Activated CD4-positive, alpha-beta T cell treated with anti-CD3 and anti-CD28 coated beads for 48 hours (primary cell): Measurements from ENCODE around the gene GNAQ.
"Not testable (repeated sequence)": the region's sequence is repeated elsewhere in the genome, so short reads cannot be mapped to it uniquely, and the experiment has no call there.

ENCODE experiments used
- DNase-seq: peaks from one replicate; pipeline ENCODE4 v3.0.0-alpha.2; 2020

Gene GNAQ

GRCh38 chr9:77764894-77765780, 266.5 kb downstream of the GNAQ start:
- no peak for DNase-seq

- no peak for DNase-seq
Observed at GRCh38 chr9:77763566-77763965, 268.0 kb downstream of the GNAQ start.

- not testable (repeated sequence) for DNase-seq
Observed at GRCh38 chr9:77760919-77761318, 270.7 kb downstream of the GNAQ start.

GRCh38 chr9:77759391-77759790, 272.2 kb downstream of the GNAQ start:
- DNase-seq: no peak

DNA sequence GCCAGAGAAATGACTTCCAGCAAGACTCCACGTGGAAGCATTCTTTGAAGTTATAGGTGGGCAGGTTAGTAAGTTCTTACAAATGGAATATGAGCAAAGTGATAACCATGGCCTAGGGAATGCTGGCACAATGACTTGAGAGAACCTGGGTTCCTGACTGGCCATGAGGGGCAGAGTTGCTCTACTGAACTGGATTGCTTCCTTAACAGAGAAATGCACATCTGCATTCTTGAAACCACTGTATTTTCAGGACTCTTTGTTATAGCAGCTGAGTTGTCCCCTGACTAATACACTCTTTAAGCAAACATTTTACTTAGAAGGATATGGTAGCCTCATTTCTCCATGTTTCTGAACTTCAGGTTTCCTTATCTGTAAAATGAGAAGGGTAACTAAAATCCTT, 275.2 kb downstream of the GNAQ start:
- DNase-seq: no peak

DNA sequence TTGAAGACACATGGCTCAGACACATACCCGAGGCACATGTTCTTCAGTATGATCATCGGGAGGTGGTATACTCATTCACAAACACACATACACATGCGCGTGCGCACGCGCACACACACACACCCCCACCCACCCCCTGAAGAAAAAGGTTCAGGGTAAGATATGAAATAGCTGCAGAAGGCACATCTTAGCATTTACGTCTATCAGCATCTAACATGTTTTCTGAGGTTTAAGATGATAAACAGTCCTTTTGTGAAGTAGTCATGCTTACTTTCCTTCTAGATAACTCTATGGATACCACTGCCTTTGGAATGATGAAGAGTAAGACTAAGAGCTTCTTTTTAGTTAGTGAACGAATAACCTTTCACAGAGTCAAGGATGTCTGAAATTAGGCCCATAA, 278.4 kb downstream of the GNAQ start:
- no peak for DNase-seq

GRCh38 chr9:77752554-77752953, 279.1 kb downstream of the GNAQ start:
- DNase-seq: no peak

- DNase-seq: no peak
Observed at GRCh38 chr9:77751341-77752091, 280.1 kb downstream of the GNAQ start.

DNA sequence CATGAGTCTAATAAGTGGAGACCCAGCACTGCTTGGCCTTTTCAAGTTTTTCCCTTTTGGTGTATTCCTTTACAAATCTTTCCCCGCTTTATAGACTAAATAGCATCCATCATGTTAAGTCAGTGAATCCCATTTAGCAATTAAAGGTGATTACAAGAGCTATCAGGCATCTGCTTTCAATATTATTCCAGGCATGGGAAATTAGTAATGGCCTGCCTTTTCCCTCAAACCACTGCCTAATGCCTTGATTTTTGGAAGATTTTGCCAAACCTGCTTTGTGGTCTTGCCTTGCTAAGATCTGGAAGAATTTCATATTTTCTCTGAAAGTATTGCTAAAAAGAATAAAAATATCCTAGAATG, 280.6 kb downstream of the GNAQ start:
- DNase-seq: no peak

GRCh38 chr9:77750284-77750683, 281.3 kb downstream of the GNAQ start:
- DNase-seq: no peak

DNA sequence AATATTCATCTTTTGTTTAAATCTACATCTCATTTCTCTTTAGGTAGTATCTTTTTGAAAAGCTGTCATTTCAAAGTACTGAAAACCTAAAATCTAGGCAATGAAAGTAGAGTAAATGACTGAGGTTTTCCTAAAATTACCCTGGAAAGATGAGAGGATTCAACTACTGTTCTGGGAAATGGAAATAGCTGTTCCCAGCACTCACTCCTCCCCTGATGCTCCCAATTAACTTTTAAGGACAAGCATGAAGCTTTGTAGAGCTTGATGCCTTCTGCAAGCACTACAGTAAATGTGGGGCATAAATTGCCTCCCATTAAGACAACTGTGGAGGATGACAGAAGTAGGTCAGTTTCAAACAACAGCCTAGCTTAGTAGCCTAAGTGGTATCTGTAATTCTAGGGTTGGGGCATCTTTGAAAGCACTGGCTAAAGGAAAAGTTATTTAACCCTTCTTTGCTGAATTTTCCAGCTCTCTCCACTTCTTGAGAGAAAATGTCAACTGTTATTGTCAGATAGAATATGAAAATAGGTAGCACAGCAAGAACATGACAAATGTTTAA, 283.3 kb downstream of the GNAQ start:
- no peak for DNase-seq

- DNase-seq: no peak
Observed at GRCh38 chr9:77747163-77747562, 284.4 kb downstream of the GNAQ start.

- no peak for DNase-seq
Observed at GRCh38 chr9:77744841-77745430, 286.7 kb downstream of the GNAQ start.

DNA sequence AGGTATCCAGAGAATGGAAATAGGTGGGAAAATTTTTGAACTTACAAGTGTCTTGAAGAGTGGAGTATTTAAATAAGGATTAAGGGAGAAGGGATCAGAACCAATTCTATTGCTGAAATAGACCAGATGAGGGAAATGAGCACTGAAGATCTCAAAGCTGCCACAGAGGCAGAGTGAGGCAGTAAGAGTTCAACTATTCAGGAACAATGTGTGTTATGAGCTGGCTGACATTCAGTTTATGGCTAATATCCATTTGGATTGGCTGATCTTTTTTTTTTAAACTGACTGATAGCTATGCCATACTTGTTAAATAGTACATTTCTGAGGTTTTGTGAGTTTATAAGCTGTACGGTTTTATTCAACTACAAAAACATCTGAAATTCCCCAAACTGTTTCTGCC, 288.2 kb downstream of the GNAQ start:
- DNase-seq: no peak

DNA sequence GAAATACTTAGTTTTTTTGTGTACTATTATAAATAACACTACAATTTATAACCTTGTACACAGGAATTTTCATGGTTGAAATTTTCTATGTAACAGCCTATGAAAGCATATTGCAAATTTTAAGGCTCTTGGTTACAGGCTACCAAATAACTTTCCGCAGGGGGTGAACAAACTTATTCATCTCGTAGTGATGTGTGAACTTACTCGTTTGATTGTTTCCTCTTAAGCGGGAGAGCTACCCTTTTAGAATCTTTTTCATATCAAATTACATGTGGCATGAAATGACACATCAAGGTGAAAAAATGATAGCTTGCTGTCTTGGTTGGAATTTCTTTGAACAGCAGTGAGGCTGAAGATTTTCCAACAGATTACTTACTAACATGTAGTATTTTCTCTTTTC, 292.7 kb downstream of the GNAQ start:
- DNase-seq: no peak

DNA sequence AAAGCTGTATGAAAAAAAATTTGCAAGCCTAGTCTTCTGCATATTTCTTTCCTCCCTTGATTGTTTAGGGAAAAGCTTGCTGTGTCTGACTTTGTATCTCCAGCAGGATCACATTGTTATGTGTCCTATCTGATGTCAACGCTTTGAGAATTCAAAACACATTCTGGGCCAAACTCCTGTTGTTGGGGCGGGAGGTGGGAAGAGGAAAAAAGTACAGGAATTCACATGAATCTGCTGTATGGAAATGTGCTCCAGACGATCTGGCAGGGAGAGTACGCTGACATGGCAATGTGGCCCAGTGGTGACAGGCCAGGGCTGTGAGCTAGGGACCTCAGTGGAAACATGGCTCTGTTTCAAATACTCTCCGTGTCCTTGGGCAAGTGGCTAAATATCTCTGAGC, 296.1 kb downstream of the GNAQ start:
- DNase-seq: no peak

DNA sequence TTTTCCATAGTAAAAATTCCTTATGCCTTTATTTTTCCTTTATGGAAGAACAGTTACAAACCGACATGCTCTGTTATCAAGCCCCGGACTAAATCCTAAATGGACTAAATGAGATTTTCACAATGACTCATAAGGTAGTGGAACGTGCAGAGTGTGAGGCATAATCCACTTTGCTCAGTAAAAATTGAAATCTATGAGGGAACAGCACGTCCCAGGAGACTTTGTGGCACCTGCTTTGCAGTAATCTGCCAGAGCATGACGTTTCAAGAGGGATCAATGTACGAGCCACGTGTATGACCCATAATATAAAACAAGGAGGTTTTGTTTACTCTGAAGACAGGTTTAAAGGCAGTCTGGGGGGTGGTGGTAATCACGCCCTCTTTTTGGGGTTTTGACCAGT, 299.7 kb downstream of the GNAQ start:
- DNase-seq: no peak

DNA sequence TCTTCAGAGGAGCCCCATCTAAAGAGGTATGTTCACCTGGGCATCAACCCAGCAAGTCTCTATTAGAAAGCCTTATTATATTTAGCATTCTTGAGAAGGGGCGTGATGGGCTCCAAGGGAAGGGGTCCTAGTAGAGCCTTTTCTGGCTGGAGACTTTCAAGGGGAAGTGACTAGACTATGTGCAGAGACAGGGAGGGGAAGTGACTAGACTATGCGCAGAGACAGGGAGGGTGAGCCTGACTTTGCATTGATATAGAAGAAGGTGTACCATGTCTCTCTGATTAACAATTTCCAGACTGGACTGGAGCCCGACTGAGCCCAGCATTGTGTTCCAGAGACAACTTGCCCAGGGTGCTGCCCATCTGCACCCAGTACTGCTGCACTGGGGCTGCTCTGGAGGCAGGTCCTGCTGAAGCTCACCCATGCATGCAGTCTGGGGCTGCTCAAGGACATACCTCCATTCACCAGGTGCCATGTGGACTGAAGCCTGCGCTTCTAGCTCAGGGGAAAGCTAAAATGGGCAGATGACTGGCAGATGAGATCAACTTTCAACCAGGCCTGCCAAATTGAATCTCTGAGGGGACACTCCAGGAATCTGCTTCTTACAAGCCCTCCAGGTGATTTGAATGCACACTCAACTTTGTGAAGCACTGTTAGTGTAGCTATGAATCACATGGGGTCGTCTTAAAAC, 300.5 kb downstream of the GNAQ start:
- DNase-seq: no peak

DNA sequence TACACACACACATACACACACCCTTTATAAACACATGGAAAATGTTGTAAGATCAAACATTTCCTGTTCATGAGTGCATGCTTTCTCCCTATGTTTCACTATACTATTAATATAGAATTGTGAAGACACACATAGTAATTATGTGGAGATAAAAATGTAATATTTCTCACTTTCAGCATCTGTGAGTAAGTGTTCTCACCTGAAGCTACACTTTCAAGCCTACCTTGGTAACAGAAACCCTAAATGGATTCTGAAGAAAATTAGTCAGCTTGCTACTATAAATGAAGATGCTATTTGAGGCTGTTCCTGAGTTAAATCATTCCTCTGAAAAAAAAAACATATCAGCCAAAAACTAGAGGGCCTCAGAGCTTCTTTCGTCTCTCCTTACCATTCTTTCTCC, 302.4 kb downstream of the GNAQ start:
- DNase-seq: no peak

DNA sequence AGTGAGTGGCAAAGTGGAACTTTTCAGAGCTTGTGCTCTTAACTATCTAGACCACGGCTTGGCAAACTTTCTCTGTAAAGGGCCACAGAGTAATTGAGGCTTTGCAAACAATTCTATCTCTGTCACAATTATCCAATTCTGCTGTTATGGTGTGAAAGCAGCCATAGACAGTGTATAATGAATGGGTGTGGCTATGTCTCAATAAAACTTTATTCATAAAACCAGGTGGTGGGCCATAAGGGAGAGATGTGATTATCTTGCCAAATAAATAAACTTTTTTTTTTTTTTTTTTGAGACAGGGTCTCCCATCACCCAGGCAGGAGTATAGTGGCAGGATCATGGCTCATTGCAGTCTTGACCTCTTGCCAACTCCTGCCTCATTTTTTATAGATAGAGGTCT, 304.8 kb downstream of the GNAQ start:
- DNase-seq: no peak

DNA sequence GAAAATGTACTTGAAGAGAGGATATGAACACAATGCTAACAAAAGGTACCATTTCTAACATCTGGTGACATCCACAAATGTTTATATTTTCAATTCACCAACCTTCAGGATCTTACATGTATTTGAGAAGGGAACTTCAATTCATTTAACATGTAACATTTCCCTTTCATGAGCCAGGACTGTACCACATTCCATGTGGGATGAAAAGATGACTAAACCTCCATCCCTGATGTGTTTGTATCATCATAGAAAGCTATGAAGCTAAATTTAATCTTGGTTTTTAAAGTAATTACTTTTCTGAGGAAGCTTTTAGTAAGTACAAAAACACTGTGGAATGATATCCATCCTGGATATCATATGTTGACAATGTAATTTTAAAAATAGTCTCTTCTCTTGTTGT, 305.3 kb downstream of the GNAQ start:
- no peak for DNase-seq

DNA sequence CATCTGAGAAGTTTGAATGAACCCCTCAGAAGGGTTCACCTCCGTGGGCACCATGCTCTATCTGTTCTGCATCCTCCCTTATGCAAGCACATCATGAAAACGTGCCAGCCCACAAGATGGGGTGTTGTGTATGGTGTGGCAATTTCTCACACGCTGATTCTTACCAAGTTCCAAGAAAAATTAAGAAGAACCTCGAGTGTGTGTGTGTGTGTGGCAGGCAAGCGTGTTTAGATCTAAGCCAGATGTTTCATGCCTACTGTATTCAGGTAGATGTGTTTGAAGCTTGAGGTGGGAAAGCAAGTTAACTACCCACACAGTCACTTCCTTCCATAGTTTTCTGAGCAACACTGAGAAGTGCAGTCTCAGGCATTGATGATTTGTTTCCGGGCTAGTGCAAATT, 305.8 kb downstream of the GNAQ start:
- DNase-seq: peak; percentile 50

DNA sequence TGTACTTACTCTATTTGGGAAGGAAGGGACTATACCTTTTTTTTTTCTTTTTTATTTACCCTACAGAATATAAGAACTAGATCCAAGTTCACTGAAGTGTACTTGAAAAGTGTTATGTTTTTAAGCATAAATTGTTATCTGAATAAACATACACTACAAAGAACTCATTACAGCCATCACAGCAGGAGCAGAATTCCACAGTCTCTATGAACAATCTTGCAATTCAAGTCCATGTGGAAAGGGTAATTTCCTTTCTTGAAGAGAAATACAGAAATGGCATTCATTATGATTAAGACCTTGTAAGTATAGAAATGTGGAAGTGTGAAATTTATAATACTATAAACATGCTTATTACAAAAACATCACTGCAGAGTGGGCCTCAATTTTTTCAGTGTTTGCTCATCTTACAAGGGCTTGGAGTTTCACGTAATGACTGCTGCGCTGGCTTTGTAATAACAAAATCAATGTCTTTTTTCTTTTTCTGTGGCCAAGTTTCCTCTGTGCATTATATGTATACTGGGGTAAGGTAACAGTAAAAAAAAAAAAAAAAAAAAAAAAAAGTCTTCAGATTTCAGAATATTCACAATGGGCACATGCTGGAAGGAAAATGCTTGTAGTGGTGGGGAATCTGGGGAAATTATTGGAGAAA, 306.4 kb downstream of the GNAQ start:
- DNase-seq: no peak
